ENCODE results near the gene ROBO4.

DNA sequence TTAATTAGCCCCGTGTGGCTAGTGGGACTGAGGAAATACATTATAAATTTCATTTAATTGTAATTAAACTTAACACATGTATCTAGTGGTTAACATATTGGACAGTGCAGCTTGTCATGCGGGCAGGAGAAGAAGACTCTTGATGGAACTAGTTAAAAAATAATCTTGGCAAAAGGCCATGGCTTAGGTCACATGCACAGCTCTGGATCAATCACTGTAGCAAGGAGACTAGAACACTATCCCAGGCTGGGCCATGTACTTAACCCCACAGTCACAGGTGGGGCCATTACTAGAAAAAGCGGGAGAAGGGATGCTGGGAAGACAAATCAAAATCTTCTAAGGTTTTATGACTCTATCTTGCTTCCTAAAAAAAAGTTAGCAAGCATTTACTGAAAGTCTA lies 46.9 kb upstream of the ROBO4 start:
- TF ChIP-seq, protein P1, sequence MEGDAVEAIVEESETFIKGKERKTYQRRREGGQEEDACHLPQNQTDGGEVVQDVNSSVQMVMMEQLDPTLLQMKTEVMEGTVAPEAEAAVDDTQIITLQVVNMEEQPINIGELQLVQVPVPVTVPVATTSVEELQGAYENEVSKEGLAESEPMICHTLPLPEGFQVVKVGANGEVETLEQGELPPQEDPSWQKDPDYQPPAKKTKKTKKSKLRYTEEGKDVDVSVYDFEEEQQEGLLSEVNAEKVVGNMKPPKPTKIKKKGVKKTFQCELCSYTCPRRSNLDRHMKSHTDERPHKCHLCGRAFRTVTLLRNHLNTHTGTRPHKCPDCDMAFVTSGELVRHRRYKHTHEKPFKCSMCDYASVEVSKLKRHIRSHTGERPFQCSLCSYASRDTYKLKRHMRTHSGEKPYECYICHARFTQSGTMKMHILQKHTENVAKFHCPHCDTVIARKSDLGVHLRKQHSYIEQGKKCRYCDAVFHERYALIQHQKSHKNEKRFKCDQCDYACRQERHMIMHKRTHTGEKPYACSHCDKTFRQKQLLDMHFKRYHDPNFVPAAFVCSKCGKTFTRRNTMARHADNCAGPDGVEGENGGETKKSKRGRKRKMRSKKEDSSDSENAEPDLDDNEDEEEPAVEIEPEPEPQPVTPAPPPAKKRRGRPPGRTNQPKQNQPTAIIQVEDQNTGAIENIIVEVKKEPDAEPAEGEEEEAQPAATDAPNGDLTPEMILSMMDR (IDR thresholded peaks at IDR 0.05; ENCODE audit: low read length) = no peak
- TF ChIP-seq EZH2phosphoT487 (IDR thresholded peaks at IDR 0.05; ENCODE audit: low read length) = no peak
